ENCODE measurements around the gene OR52D1. TPM values are rescaled to one million over a fixed set of nuclear protein-coding genes. Genes with fewer than 3 reads are reported as not detected.

Gene OR52D1
- total RNA-seq: not detected
- long read RNA-seq: 0 reads

GRCh38 chr11:5488385-5488784, at the start of gene OR52D1:
OR52D1 (plus strand) TSS chr11:5488685; CDS start chr11:5488707, 22 bp downstream.
- DNase-seq (ENCODE audit: low spot score): no peak
- intact Hi-C loops (cut with DNase I): no loop called here

DNA sequence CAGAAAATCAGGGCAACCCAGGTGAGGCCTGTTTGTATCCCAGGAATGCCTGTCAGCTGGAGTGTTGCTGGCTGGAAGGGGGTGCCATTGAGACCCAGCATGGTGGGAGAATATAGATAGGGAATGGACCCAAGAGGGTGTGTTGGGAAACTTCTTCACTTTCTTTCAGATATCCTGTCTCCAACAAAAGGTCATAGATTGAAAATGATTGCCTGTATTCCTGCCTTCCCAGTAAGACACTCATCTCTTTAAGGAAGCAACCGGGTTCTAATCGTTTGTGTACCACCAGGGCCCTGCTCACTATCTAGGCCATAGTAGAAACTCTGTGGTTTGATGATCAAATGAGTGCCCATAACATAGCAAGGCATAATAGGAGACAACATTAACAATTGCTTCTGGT, 47.1 kb upstream of the OR52D1 start, which contains the start of gene OR51I1:
TSS of gene OR51I1 (minus strand) at position 101 of the 400 bp plus-strand sequence. CDS start at position 101, 0 bp downstream.
- intact Hi-C loops (cut with DNase I): no loop called here
- no peak for DNase-seq (ENCODE audit: low spot score)

DNA sequence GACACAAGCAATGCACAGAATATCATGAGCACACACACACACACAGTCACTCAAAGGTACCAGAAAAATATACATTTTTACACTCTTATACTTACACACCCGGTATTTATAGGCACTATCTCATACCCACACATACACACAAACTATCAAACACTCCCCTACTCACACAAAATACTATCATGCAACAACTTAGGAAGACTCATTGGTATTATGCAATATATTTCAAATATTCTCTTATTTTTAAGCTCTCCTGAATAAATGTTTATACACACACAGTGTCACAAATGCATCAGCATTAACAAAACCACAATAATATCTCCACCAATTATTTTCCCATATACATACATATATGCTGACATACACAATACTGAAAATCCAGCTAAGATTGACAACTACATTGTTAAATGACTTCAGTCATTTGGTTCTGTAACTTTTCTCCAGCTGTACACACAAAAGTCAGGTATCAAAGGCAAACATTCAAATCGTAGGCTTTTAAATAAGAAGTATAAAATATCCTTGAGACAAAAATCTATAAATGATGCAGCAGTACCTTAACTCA, 44.6 kb upstream of the OR52D1 start:
- intact Hi-C loops (cut with DNase I): no loop called here

GRCh38 chr11:5449023-5449422, 39.5 kb upstream of the OR52D1 start, which contains the start of gene OR51I2:
OR51I2 (plus strand) TSS chr11:5449323; CDS start chr11:5453489, 4,166 bp downstream.
- no peak for DNase-seq (ENCODE audit: low spot score)
- intact Hi-C loops (cut with DNase I): no loop called here

More for the DNA sequence above, 44.6 kb upstream of the OR52D1 start:
- DNase-seq (ENCODE audit: low spot score): no peak

DNA sequence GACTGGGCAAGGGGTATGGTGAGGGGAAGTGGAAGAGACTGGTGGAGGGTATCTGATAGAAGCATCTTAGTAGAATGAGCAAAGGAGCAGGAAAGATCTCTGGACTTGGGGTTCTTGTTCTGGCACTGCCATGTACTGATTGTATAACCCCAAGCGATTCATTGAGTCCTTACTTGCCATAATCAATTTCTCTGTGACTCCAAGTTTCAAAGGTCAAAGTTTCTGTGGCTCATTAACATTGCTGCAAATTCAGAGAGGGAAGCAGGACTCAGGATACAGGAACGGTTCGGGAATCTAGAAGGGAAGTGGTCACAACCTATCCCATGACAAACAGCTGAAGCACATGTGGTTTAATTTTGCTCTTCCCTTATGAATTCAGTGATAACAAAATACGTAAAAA, 39.1 kb upstream of the OR52D1 start:
- DNase-seq (ENCODE audit: low spot score): no peak
- intact Hi-C loops (cut with DNase I): no loop called here

DNA sequence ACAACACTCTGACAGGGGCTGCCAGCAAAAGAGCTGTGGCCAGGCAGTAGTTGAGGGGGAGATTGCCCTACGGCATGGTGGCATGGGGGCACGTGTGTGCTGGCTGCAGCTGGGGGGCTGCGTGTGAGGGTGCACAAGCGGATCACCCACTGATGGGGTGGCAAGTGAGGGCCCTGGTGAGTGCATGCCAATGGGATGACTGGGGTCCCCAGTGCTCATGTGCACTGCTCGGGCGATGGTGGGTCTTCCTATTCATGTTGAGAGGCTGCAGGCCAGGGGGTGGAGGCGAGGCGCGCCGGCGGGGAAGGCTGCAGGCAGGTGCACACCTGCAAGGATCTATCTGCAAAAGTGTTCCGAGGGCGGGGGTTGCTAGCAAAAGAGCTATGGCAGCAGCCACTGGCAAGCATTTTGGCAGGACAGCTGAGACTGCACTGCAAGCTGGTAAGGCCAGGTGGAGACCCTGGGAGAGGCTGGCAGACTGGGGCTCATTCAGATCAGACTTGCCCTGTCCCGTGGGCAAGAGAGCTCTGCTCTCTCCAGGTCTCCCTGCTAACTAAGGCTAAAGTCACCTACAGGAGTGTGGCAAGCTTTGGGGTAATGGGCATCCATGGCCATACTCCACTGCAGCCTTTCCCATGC, 27.4 kb upstream of the OR52D1 start:
- no peak for DNase-seq (ENCODE audit: low spot score)
- intact Hi-C loops (cut with DNase I): no loop called here

DNA sequence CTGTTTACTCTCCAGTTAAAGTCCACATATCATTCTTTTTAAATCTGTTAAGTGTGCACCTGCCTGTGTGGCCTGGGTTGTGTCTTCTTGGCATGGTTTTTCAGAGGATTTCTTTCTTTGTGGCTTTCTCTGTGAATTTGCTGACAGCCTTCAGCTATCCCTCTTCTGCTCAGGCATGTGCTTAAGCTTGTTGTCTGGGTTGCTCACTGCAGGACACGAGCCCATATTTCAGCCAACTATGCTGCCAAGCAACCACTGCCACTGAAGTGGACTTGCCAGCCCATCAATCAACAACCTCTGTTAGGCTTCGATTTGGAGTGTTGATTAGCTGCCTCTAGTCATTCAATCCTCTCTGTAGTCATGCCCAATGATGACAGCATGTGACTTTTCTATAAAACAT, 21.0 kb upstream of the OR52D1 start:
- intact Hi-C loops (cut with DNase I): no loop called here
- DNase-seq (ENCODE audit: low spot score): no peak

DNA sequence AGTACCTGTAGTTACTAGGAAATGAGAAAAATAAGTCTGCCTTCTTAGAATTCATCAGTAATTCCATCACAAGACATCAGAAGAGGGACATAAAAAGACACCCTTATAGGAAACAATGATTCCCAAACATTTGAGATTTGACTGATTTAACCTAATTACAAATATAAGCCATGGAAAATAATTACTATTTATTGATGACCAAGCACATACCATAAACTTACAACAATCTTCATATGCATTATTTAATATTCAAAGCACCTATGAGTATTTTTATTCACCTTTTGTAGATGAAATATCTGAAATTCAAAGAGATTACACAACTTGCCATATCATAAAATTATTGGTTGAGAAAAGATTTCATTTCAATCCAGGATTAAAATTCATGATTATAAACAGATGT, 14.6 kb upstream of the OR52D1 start:
- intact Hi-C loops (cut with DNase I): no loop called here
- DNase-seq (ENCODE audit: low spot score): no peak

DNA sequence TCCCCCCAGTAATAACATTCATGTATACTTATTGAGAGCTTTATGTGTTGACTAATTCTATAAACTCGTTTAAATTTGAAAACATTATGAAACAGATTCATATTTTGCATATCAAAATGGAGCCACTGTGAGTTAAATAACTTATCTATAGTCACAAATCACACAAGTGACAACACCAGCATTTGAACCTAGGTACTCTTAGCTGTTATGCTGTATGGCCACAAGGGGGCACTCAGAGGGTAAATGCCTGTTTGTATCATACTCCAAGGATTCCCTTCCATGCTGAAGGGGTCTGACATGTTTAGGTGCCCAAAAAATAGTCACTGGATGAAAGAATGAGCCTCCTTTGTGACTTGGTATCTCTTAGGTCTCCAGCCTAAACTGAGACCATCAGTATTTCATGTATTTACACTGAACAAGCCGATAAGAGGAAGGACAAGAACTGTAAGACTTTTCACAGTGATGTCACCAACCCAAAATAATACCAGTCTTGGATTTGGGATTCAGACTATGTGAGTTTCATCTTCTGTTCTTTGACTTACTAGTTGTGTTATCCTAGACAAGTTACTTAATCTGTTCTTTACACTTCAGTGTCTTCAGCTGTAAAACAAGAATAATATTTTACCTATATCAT, 12.2 kb upstream of the OR52D1 start:
- intact Hi-C loops (cut with DNase I): loop anchor here (5.0 kb wide), 1 partner anchor 331 kb away; the partner anchor contains the start of gene OR52N2
- DNase-seq (ENCODE audit: low spot score): no peak

DNA sequence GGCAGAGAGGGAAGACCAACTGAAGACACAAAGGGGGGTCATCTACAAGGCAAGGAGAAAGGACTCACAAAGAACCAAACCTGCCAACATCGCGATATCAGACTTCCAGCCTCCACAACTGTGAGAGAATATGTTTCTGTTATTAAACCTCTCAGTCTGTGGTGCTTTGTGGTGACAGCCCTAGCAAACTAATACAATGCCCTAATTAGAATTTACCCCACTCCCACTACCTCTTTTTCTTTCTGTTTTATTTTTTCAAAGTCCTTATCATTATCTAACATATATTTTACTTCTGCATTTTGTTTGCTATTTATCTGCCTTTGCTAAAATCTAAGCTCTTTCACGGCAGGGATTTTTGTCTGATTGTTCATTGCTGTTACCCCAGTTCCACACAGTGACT, 2.5 kb upstream of the OR52D1 start:
- intact Hi-C loops (cut with DNase I): no loop called here
- no peak for DNase-seq (ENCODE audit: low spot score)

DNA sequence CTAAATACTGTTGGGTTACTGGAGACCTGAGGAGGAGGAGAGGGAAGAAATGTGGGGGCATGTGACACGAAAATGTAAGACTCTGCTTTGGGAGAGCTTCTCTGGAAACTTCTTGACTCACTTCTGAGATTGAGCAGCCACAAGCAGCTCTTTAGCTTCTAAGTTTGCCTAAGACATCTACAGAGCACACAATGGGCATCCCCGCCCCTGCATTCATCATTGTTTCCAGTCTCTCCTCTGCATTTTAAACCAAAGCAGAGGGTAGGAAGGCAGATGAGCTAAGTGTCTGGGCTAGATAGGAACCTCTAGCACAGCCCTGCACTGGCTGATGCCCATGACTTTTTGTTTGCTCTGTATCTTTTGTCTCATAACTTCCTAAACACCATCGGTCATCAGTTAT, 2.1 kb upstream of the OR52D1 start:
- no peak for DNase-seq (ENCODE audit: low spot score)
- intact Hi-C loops (cut with DNase I): no loop called here

DNA sequence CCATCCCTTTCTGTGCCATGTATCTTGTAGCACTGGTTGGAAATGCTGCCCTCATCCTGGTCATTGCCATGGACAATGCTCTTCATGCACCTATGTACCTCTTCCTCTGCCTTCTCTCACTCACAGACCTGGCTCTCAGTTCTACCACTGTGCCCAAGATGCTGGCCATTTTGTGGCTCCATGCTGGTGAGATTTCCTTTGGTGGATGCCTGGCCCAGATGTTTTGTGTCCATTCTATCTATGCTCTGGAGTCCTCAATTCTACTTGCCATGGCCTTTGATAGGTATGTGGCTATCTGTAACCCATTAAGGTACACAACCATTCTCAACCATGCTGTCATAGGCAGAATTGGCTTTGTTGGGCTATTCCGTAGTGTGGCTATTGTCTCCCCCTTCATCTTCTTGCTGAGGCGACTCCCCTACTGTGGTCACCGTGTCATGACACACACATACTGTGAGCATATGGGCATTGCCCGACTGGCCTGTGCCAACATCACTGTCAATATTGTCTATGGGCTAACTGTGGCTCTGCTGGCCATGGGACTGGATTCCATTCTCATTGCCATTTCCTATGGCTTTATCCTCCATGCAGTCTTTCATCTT, 414 bp downstream of the OR52D1 start:
- DNase-seq (ENCODE audit: low spot score): no peak
- intact Hi-C loops (cut with DNase I): no loop called here

DNA sequence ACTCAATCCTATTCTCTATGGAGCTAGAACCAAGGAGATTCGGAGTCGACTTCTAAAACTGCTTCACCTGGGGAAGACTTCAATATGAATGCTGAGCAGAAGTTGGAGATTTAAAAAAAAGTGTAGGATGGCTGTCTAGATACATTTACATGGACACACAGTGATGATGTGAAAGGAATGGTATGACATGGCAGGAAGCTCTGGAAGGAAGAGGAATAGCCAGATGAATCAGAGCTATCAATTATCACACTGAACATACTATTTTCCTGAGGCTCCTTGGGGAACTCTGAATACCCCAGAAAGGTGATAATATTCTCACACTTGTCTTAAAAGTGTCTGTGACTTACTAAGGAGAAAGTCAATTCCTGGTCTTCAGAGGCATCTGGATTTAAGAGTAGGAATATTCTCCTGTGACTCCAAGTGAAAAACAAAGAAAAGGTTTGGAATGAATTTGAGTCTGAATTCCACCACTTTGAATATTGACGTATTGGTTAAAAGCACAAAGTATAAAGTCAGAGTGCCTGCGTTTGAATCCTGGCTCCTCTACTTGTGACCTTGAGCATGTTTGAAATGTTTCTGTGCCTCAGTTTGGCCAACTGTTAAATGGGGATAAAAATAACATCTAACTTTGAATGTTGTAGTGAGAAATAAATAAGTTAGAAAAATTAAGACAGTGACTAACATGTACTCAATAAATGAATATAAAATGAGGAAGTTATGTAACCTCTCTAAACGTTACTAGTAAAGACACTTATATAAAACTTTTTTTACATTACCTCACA, 1.3 kb downstream of the OR52D1 start:
- intact Hi-C loops (cut with DNase I): no loop called here

DNA sequence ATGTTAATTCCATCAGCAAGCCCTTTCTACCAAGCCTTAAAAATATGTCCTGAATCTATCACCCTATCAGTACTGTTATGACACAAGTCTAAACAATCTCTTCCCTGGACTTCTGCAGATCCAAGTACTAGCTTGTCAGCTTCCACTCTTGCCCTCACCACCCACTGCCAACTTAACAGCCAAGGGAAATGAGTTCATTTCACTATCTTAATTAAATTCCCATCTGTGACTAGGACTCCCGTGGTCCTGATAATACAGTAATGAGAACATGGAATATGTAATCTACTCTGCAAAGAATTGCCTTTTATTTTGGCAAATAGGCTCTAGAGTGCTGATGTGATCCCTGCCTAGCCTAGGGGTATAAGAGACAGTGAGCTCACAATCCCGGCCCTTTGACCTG, 11.2 kb downstream of the OR52D1 start:
- intact Hi-C loops (cut with DNase I): no loop called here
- no peak for DNase-seq (ENCODE audit: low spot score)

More for the DNA sequence above, 1.3 kb downstream of the OR52D1 start:
- DNase-seq (ENCODE audit: low spot score): no peak

DNA sequence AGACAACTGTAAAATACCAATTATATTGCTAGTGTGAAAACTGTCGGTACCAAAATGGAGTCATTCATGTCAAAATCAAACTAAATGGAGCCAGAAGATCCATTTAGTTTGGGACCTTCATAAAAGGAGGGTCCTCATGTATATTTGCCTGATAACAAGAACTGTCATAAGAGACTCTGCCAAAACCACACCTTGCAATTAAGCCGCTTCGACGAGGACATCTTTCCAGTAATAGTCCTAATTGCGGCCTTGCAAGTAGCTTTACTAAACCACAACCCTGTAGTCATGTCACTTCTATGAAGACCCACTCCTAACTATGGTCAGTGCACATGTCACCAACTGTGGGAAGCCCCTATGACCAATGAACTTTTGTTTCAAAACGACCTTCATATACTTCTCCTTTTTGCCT, 11.9 kb downstream of the OR52D1 start:
- DNase-seq (ENCODE audit: low spot score): no peak
- intact Hi-C loops (cut with DNase I): no loop called here

DNA sequence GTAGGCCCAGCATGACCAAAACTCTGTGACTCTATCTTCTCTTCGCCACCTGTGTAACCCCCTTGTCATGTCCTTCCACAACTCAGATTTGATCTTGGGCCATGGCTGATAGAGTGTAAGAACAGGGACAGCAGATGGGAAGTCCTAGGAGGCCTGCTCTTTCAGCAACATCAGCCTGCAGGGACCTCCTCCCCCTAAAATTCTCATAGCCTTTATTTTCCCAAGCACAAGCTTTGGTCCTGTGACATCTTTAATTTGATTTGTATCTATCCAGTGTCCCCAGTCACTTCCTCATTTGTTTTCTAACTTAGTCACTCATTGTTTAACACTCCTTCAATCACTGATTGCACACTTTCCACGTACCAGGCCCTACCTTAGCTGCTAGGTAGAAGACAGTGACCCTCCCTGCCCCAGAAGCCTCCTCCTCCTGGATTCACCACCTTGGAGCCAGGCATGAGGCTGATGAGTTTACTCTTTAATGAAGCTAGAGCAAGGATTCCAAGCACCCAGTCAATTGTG, 16.0 kb downstream of the OR52D1 start:
- no peak for DNase-seq (ENCODE audit: low spot score)
- intact Hi-C loops (cut with DNase I): no loop called here

DNA sequence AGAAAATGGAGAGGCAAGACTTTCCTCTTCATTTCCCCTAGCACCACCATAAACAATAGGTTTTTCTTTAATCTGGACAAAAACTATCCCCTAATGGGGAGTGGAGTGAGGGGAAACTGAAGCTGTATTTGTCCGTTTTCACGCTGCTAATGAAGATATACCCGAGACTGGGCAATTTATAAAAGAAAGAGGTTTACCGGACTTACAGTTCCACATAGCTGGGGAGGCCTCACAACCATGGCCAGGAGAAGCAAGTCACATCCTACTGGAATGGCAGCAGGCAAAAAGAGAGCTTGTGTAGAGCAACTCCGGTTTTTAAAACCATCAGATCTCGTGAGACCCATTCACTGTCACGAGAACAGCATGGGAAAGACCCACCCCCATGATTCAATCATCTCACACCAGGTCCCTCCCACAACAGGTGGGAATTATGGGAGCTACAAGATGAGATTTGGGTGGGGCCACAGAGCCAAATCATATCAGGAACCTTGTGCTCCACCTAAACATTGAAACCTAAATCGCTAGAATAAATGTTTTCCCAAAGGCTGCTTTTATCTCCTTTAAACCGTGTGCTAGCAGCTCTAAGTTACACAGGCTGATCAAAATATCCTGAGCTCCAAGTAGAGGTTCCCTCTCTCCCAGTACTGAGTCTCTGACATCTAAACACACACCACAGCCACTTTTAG, 17.0 kb downstream of the OR52D1 start:
- DNase-seq (ENCODE audit: low spot score): no peak
- intact Hi-C loops (cut with DNase I): no loop called here

DNA sequence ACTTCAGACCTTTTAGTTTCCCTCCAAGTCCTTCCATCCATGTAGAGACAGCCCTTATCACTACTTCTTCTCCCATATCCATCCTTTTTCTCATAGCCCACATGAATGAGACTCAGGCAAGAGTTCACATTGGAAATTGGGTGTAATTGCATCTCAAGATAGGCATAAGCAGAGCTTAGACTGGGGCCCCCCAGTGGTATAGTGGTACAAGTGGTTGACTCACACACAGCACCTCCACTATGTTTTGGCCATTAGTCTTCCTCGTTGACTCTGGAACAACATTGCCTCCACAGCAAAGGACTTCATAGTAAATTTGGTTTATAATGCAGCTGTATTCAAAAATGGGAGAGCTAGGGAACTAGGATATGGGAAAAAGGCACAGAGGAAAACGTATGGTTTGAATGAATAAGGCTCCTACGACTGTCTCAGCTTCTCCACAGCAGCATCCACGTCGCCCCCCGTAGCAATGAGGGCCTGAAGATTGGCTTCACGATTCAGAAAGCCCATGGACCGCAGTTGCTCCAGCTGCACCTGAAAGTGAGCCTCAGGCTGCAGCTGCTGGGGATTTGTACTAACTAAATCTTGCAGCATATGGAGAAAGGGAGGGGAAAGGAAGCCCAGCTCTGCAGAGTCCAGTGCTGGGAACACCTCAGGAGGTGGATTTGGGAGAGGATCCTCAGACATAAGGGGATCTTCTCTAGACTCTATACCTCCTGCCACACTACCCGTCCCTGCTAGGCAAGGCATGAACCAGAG, 18.9 kb downstream of the OR52D1 start:
- intact Hi-C loops (cut with DNase I): no loop called here
- no peak for DNase-seq (ENCODE audit: low spot score)

All from cardiac septum (tissue), 1 donor.